ACHN (cell line): Measurements from ENCODE around the gene AFG1L.
"Not testable (repeated sequence)": the region's sequence is repeated elsewhere in the genome, so short reads cannot be mapped to it uniquely, and the experiment has no call there.

Experiments used
- DNase-seq: peaks from one replicate; pipeline ENCODE4 v3.0.0-alpha.2; 2015
- in situ Hi-C: cut with HindIII; loops from 2 replicates; pipeline ENCODE4 v1.10.0; 2017; ENCODE audit warnings: low sequenced_read_pairs, low pct_ligation_motif_present, low pct_unique_long_range_greater_than_20kb

Gene AFG1L

GRCh38 chr6:108434222-108434621 lies 139.4 kb downstream of the AFG1L start:
- no peak for DNase-seq
- in situ Hi-C loops, result no loop called here

DNA sequence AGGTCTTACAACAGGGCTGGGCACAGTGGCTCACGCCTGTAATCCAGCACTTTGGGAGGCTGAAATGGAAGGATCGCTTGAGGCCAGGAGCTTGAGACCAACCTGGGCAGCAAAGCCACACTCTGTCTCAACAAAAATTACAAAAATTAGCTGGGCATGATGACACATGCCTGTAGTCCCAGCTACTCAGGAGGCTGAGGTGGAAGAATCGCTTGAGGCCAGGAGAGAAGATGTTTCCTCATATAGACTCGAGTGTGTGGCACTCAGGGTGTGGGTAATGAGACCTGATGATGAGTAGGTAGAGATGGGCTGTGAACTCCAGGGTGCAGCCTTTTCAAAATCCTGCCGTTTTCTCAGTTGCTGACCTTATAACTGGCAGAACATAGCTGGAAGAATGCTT lies 140.5 kb downstream of the AFG1L start:
- in situ Hi-C loops, result no loop called here
- no peak for DNase-seq

GRCh38 chr6:108436771-108437170 lies 141.9 kb downstream of the AFG1L start:
- in situ Hi-C loops, result no loop called here
- DNase-seq, result no peak

GRCh38 chr6:108437821-108438220 lies 143.0 kb downstream of the AFG1L start:
- no peak for DNase-seq
- in situ Hi-C loops, result no loop called here

- DNase-seq, result no peak
- in situ Hi-C loops, result no loop called here
Observed at GRCh38 chr6:108438918-108439317, 144.1 kb downstream of the AFG1L start.

DNA sequence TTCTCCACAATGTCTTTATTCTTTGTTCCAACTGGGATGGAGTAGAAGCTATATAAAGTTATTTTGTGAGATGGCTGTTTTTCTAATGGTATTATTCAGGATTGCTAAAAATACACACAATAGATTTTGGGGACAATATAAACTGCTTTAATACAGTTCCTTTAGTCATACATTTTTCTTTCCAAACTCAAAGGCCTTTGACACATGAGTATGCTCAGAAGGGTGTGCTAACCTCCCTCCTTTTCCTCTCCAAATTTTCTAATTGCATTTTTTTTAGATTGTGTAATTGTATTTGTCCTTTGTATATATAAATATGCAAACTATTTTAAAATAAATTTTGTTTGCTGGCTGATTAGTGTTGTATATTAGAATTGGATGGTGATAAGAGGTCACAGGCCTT lies 146.3 kb downstream of the AFG1L start:
- in situ Hi-C loops, result no loop called here
- no peak for DNase-seq

GRCh38 chr6:108442770-108443520 lies 148.1 kb downstream of the AFG1L start:
- in situ Hi-C loops, result no loop called here
- no peak for DNase-seq

GRCh38 chr6:108446629-108447150 lies 151.8 kb downstream of the AFG1L start:
- DNase-seq, result no peak
- in situ Hi-C loops, result no loop called here

DNA sequence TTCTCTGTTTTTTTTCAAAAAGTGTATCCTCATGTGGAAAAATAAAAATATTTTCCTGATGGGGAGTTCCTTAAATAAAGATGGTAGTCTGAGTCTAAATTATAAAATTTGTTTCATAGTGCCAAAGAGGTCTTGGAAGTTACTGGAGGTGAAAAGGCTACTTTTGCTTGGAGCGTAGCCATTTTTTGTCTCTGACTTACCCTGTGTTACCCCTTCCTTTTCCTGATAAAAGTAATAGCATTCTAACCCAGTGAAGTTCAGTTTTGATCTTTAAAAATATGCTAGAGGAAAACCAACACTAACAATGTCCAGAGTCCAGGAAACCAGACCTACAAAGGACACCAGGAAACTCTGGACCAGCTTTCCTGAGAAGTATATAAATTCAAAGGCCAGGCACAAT lies 153.6 kb downstream of the AFG1L start:
- in situ Hi-C loops, result no loop called here
- no peak for DNase-seq

DNA sequence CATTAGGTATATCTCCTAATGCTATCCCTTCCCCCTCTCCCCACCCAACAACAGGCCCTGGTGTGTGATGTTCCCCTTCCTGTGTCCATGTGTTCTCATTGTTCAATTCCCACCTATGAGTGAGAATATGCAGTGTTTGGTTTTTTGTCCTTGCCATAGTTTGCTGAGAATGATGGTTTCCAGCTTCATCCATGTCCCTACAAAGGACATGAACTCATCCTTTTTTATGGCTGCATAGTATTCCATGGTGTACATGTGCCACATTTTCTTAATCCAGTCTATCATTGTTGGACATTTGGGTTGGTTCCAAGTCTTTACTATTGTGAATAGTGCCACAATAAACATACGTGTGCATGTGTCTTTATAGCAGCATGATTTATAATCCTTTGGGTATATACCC lies 154.9 kb downstream of the AFG1L start:
- in situ Hi-C loops, DNase-seq: not testable (repeated sequence)

- no peak for DNase-seq
- in situ Hi-C loops, result no loop called here
Observed at GRCh38 chr6:108451816-108452215, 157.0 kb downstream of the AFG1L start.

GRCh38 chr6:108452711-108453195 lies 157.9 kb downstream of the AFG1L start:
- no peak for DNase-seq
- in situ Hi-C loops, result no loop called here

- in situ Hi-C loops, result no loop called here
Observed at GRCh38 chr6:108453601-108454185, 158.8 kb downstream of the AFG1L start.

GRCh38 chr6:108454356-108454755 lies 159.5 kb downstream of the AFG1L start:
- no peak for DNase-seq
- in situ Hi-C loops, result no loop called here

More at GRCh38 chr6:108453601-108454185, 158.8 kb downstream of the AFG1L start:
- DNase-seq, result no peak

DNA sequence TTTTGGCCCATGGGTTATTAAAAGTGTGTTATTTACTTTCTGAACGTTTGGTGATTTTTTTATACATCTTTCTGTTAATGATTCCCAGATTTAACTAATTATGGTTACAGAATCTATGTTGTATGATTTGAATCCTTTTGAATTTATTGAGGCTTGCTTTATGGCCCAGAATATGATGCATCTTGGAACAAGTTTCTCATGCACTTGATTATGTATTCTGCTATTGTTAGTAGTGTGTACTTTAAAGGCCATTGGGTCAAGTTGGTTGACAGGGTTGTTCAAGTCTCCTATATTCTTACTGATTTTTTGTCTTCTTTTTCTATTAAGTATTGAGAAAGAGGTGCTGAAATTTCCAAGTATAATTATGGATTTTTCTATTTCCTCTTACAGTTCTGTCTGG lies 160.8 kb downstream of the AFG1L start:
- in situ Hi-C loops, result no loop called here
- no peak for DNase-seq

DNA sequence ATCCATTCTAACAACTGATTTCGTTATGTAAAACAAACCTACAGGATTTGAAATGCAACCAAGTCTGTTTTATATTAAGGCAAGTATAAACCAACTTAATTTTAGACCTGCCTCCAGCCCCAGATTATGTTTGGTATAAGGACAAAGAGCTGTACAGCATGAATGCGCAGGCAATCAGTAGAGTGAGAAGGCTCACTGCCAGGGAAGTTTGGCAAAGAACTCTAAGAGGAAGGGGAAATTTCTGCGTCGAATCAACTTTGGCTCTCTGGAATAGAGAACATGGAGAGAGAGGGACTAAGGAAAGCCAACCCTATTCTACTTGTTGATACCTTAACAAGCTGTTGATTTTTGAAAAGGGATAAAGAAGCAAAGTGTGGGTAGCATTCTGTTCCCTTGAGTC lies 168.9 kb downstream of the AFG1L start:
- no peak for DNase-seq
- in situ Hi-C loops, result no loop called here

- in situ Hi-C loops, result no loop called here
- DNase-seq, result no peak
Observed at GRCh38 chr6:108464418-108465097, 169.7 kb downstream of the AFG1L start.

- DNase-seq, result no peak
- in situ Hi-C loops, result no loop called here
Observed at GRCh38 chr6:108465098-108465495, 170.2 kb downstream of the AFG1L start.

- in situ Hi-C loops, result no loop called here
- no peak for DNase-seq
Observed at GRCh38 chr6:108468346-108468745, 173.5 kb downstream of the AFG1L start.
